GM18519 (cell line): Measurements from ENCODE around the gene PRAMEF14.
"Not testable (repeated sequence)": the region's sequence is repeated elsewhere in the genome, so short reads cannot be mapped to it uniquely, and the experiment has no call there.

ENCODE experiments used
- ATAC-seq: cut with Tn5 transposase; IDR thresholded peaks from one replicate; pipeline ENCODE4 v1.9.1; 2021; ENCODE audit warnings: mild to moderate bottlenecking, moderate library complexity; ENCODE audit not compliant: unreplicated experiment, low FRiP score

Gene PRAMEF14, protein sequence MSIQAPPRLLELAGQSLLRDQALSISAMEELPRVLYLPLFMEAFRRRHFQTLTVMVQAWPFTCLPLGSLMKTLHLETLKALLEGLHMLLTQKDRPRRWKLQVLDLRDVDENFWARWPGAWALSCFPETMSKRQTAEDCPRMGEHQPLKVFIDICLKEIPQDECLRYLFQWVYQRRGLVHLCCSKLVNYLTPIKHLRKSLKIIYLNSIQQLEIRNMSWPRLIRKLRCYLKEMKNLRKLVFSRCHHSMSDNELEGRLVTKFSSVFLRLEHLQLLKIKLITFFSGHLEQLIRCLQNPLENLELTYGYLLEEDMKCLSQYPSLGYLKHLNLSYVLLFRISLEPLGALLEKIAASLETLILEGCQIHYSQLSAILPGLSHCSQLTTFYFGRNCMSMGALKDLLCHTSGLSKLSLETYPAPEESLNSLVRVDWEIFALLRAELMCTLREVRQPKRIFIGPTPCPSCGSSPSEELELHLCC

DNA sequence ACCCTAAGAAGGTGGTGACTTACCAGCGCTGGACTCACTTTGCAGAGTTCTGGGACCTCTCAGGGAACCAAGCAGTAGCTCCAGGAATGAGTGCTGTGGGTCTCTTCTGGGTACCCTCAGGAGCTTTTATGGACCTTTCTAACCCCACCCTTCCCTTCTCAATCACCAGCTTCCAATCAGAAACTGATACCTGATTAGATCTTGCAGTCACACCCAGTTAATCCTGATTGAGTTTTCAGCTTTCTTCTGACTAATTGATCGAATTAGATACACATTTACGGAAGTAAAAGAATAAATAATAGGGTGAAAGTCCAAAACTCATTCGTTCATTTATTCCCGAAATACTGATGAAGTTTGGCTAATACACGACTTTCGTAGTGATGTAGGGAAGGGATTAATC lies at the start of gene PRAMEF14:
Gene PRAMEF14, minus strand, starts transcription at position 101 of the 400 bp plus-strand sequence. CDS start 1,820 bp downstream, outside the sequence.
- ATAC-seq = not testable (repeated sequence)

DNA sequence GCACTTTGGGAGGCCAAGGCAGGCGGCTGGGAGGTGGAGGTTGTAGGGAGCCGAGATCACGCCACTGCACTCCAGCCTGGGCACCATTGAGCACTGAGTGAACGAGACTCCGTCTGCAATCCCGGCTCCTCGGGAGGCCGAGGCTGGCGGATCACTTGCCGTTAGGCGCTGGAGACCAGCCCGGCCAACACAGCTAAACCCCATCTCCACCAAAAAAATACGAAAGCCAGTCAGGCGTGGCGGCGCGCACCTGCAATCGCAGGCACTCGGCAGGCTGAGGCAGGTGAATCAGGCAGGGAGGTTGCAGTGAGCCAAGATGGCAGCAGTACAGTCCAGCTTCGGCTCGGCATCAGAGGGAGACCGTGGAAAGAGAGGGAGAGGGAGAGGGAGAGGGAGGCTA lies 48.4 kb upstream of the PRAMEF14 start:
- ATAC-seq = not testable (repeated sequence)

DNA sequence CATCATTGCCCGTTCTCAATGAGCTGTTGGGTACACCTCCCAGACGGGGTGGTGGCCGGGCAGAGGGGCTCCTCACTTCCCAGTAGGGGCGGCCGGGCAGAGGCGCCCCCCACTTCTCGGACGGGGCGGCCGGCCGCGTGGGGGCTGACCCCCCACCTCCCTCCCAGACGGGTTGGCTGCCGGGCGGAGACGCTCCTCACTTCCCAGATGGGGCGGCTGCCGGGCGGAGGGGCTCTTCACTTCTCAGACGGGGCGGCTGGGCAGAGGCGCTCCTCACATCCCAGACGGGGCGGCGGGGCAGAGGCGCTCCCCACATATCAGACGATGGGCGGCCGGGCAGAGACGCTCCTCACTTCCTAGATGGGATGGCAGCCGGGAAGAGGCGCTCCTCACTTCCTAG lies 47.8 kb upstream of the PRAMEF14 start:
- not testable (repeated sequence) for ATAC-seq

DNA sequence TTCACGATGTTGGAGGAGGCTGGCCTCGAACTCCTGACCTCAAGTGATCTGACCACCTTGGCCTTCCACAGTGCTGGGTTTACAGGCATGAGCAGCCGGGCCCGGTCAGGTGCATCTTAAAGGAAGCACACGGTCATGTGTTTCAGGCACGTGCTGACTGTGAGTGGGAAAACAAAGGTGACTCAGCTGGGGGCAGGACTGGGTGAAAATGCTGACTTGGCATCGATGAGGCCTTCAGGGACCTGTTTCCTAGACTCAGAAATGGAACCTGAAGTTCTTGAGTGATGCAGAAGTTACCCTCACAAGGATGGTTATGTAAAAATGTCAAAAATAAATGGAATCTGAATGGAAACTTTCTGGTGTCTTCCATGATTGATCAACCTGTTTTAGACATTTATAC lies 46.1 kb upstream of the PRAMEF14 start:
- not testable (repeated sequence) for ATAC-seq

DNA sequence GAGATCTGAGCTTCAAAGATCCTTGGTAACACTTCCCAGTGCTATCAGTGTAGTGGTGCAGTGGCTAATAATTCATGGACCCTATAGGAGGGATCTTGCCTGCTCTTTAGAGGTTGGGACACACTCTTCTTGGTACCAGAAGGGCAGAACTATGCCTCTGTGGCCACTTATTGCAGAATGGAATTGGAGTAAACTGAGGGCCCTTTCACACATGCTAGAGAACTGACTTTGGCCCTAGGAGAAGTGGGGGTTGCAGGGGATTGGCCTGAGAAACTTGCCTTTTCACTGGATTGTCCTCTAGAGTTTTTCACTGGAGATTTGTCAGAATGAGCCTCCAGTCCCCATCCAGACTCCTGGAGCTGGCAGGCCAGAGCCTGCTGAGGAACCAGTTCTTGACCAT lies 42.4 kb upstream of the PRAMEF14 start, which contains the start of gene PRAMEF17:
Gene PRAMEF17, plus strand, starts transcription at position 301 of the 400 bp plus-strand sequence. Its CDS starts 26 bp downstream, at position 327.
- ATAC-seq = not testable (repeated sequence)

DNA sequence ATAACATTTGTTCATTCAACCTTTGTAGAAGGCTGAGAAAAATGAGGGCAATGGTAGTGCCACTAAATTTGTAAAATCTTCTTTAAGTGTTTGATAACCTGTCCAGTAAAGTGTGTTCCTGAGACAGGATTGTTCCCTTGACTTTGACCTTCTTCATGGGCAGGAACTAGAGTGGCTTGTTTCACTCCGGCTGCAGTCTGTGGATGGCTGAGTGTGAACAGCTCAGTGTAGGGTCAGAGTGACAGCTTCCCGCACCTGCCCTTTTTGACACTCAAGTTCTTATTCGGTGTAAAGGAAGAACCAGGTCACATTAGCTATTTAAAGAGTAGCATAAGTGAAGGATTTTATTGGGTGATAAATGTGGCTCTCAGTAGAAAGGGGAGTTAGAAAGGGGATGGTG lies 33.4 kb upstream of the PRAMEF14 start:
- not testable (repeated sequence) for ATAC-seq

DNA sequence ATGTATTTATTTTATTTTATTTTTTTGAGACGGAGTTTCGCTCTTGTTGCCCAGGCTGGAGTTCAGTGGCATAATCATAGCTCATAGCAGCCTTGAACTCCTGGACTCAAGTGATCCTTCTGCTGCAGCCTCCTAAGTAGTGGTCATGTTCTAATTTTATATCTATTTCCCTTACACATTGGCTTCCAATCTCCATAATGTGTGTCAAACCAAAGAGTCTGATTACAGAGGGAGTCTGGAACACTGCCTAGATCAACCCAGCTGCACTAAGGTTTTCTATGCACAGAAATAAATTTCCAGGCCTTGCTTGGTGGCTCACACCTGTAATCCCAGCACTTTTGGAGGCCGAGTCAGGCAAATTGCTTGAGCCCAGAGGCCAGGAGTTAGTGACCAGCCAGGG lies 32.0 kb upstream of the PRAMEF14 start:
- not testable (repeated sequence) for ATAC-seq

DNA sequence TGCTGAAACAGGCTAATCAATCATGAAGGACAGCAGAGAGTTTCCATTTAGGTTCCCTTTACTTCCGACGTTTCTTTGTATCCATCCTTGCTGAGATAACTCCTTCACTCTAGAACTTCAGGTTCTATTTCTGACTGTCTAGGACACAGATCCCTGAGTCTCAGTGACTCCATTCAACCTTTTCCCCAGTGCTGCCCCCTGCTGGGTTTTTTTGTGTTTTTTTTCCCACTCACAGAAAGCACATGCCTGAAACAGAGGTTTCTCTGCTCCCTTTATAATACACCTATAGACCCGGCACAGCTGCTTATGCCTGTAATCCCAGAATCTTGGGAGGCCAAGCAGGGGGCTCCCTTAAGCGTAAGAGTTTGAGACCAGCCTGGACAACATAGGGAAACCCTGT lies 21.6 kb upstream of the PRAMEF14 start:
- not testable (repeated sequence) for ATAC-seq

DNA sequence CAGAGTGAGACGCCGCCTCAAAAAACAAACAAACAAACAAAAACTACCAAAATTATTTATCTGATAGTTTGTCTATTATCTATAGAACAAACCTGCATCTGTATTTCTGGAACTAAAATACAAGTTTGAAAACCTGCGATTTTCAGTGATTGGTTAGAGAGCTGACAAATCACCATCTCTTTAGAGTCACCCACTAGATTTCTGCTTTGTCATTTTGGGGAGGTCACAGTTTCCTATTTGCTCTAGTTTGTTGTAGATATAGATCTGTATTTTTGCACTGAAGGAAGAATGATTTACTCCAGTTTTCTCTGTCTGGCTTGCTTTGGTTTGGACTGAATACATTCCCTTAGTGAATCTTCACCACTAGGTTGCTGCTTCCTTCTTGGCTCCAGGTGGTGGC lies 19.6 kb upstream of the PRAMEF14 start:
- ATAC-seq = not testable (repeated sequence)

DNA sequence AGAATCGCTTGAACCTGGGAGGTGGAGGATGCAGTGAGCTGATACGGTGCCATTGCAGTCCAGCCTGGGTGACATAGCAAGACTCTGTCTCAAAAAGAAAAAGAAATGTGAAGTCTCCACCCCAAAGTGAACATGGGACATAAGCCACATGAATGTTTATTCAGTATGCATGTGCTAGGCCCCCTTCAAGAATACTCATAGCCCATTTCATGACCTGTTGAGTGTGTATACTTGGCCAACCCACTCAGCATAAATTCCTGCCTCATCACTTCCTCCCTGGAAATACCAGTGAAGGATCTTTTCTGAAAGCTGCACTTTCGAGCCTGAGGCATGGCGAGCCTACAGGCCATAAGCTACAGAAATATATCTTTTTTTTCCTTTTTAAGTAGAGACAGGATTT lies 18.0 kb upstream of the PRAMEF14 start:
- ATAC-seq = not testable (repeated sequence)

DNA sequence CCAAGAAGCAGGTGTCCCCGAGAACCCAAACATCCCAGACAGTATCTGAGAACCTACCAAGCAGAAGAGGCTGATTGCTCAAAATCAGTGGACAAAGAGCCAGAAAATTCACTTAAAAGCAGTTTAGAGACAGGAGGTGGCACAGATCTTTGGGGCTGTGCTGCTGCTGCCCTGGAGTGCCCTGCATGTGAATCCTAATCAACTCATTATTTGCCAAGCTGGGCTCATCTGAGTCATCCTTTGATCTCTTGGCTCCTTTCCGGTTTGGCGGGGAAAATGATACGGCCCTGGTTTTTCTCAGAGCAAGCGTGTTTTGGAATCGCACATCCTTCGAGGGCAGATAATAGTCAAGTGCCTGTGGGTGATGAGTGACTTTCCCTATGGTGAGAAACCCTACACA lies 15.4 kb upstream of the PRAMEF14 start:
- ATAC-seq = not testable (repeated sequence)

DNA sequence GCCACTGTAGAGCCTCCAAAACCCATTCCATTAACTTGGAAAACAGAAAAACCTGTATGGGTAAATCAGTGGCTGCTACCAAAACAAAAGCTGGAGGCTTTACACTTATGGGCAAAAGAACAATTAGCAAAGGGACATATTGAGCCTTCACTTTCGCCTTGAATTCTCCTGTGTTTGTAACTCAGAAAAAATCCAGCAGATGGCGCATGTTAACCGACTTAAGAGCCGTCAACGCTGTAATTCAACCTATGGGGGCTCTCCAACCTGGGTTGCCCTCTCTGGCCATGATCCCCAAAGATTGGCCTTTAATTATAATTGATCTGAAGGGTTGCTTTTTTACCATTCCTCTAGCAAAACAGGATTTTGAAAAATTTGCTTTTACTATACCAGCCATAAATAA lies 9.8 kb upstream of the PRAMEF14 start:
- not testable (repeated sequence) for ATAC-seq

DNA sequence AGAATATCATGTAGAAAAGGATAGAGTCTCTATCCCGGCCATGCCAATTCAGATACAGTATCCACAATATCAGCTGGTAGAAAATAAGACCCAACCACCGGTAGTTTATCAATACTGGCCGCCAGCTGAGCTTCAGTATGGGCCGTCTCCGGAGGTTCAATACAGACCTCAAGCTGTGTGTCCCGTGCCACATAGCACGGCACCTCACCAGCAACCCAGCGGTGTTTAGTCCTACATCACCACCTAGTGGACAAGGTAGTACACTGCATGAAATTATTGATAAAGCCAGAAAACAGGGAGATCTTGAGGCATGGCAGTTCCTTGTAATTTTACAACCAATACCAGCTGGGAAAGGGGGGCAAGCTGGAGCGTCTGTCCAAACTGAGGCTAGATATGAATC lies 7.5 kb upstream of the PRAMEF14 start:
- ATAC-seq = not testable (repeated sequence)

DNA sequence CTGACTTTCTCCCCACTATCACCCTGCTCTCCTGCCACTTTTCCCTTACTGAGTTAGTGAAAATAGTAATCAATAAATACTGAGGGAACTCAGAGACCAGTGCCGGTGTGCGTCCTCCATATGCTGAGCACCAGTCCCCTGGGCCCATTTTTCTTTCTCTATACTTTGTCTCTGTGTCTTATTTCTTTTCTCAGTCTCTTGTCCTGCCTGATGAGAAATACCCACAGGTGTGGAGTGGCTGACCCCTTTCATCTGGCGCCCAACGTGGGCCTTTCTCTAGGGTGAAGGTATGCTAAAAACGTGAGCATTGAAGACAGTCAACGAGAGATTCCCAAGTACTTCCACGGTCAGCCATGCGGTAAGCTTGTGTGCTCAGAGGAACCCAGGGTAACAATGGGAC lies 6.5 kb upstream of the PRAMEF14 start:
- ATAC-seq = not testable (repeated sequence)

DNA sequence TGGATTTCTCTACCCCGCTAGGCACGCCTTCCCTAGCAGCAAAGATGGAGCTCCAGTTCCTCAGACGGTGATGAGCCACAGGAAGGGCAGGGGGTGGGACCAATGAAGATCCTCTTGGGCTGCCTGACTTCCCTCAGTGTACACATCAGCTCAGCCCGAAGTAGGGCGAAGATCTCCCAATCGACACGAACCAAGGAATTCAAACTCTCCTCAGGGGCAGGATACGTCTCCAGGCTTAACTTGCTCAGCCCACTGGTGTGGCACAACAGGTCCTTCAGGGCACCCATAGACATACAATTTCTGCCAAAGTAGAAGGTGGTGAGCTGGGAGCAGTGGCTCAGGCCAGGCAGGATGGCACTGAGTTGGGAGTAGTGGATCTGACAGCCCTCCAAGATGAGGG lies 4.4 kb downstream of the PRAMEF14 start:
- not testable (repeated sequence) for ATAC-seq

DNA sequence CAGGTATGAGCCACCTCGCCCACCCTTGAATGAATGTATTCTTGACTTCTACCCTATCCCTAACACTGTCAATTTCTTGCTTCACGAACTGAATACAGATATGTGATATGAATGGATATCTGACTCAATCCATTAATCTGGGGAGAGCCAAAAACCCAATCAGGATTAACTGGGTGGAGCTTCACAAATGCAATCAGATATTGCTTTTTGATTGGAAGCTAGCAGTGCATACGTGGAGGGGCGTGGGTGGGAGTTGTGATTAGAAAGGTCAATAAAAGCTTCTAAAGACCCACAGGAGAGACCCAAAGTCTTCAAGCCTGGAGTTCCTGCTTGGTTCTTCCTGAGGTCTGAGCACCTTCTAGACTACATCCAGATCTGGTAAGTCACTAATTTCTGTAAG lies 31.7 kb downstream of the PRAMEF14 start, which contains the start of gene PRAMEF15:
Gene PRAMEF15, plus strand, starts transcription at position 301 of the 400 bp plus-strand sequence. CDS start 2,827 bp downstream, outside the sequence.
- not testable (repeated sequence) for ATAC-seq

DNA sequence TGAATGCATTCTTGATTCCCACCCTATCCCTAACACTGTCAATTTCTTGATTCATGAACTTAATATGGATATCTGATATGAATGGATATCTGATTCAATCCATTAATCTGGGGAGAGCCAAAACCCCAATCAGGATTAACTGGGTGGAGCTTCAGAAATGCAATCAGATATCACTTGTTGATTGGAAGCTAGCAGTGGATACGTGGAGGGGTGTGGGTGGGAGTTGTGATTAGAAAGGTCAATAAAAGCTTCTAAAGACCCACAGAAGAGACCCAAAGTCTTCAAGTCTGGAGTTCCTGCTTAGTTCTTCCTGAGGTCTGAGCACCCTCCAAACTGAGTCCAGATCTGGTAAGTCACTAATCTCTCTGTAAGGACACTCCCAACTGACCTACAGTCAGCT lies 43.7 kb downstream of the PRAMEF14 start, which contains the start of gene PRAMEF33:
Gene PRAMEF33, plus strand, starts transcription at position 301 of the 400 bp plus-strand sequence. CDS start 2,416 bp downstream, outside the sequence.
- not testable (repeated sequence) for ATAC-seq

DNA sequence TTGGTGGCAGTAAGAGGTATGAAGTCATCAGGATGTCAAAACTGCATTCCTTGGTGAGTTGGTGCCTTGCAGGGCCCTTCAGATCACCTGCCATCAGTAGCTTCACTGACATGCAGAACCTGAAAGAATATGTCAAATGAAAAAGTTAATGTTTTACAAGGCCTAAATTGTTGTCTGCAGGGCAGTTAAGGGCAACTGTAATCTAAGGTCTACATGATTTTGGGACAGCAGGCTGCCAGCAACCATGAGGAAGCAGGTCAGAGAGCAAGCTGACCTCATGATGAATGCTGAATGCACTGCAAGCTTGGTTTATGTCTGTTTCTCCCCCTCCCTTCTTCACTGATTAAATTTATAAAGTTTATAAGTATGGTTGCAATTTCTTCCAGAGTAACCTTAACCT lies 44.7 kb downstream of the PRAMEF14 start:
- not testable (repeated sequence) for ATAC-seq

DNA sequence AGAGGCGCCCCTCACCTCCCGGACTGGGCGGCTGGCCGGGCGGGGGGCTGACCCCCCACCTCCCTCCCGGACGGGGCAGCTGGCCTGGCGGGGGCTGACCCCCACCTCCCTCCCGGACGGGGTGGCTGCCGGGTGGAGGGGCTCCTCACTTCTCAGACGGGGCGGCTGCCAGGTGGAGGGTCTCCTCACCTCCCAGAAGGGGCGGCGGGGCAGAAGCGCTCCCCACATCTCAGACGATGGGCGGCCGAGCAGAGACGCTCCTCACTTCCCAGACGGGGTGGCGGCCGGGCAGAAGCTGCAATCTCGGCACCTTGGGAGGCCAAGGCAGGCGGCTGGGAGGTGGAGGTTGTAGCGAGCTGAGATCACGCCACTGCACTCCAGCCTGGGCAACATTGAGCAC lies 48.2 kb downstream of the PRAMEF14 start:
- not testable (repeated sequence) for ATAC-seq

DNA sequence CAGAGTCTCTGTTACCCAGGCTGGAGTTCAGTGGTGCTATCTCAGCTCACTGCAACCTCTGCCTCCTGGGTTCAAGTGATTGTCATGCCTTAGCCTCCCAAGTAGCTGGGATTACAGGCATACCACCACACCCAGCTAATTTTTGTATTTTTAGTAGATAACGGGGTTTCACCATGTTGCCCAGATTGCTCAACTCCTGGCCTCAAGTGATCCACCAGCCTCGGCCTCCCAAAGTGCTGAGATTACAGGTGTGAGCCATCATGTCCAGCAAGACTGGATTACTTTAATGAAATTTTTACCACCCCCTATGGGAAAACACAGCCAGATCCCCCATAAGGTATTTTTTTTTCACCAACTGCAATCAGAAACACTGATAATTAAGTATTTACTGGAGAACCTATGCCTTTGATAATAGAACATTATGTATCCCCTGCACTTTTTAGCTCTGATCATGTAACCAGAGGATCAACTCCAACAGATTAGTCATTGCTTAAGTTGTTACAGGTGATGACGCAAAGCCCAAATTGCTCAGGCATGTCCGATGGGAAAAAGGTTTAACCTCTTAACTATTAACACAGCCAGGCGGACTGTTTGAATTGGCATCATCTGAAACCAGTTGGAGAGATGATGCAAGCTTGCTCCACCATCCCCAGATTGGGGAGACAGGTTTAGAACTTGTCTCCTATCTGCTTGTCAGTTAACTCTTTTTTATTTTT lies 49.6 kb downstream of the PRAMEF14 start:
- ATAC-seq = not testable (repeated sequence)
